H7 (cell line): ENCODE measurements around the gene NBEAL2. TPM values are rescaled to one million over a fixed set of nuclear protein-coding genes. Genes with fewer than 3 reads are reported as not detected.

Experiments
- DNase-seq: peaks from one replicate; pipeline ENCODE4 v3.0.0; 2012
- H3K27me3 ChIP-seq: 2 replicates; pipeline ENCODE4 v1.6.0; 2011; ENCODE audit warnings: mild to moderate bottlenecking, low read length; ENCODE audit not compliant: control insufficient read depth, insufficient read depth
- H3K36me3 ChIP-seq: replicated peaks from 2 replicates; pipeline ENCODE4 v1.5.1; 2011; ENCODE audit warnings: low read length; ENCODE audit not compliant: control insufficient read depth, insufficient read depth
- H3K4me3 ChIP-seq: 2 replicates; pipeline ENCODE4 v1.5.1; 2011; ENCODE audit warnings: low read depth, mild to moderate bottlenecking, control low read depth, low read length, moderate library complexity; ENCODE audit not compliant: insufficient read depth
- total RNA-seq: library from RNA; depleted of rRNA; stranded (reverse); fragments of >200 nt; shearing (Covaris generic); gene quantifications from 2 replicates; pipeline ENCODE4 v1.2.3, GENCODE V29; 2014

Gene NBEAL2
- total RNA-seq, 1 experiment from 2014 or later = 51.6 TPM

GRCh38 chr3:46950177-46950576, 29.3 kb upstream of the NBEAL2 start:
- no peak overlapping the region for H3K4me3 ChIP-seq
- DNase-seq = no peak
- no peaks in the 10 kb centered on the region for H3K27me3 ChIP-seq
- peaks cover 4% of the 10 kb centered on the region for H3K36me3 ChIP-seq

- Histone ChIP-seq H3K36me3 (peaks cover 4% of the 10 kb centered on the region), H3K4me3 (no peak overlapping the region)
- no peak for DNase-seq
These were observed 28.7 kb upstream of the NBEAL2 start for GRCh38 chr3:46950650-46951241.

GRCh38 chr3:46952813-46953212, 26.7 kb upstream of the NBEAL2 start:
- H3K4me3 ChIP-seq = no peak overlapping the region
- no peak for DNase-seq
- peaks cover 1% of the 10 kb centered on the region for H3K36me3 ChIP-seq
- H3K27me3 ChIP-seq = no peaks in the 10 kb centered on the region

More at GRCh38 chr3:46950650-46951241, 28.7 kb upstream of the NBEAL2 start:
- no peaks in the 10 kb centered on the region for H3K27me3 ChIP-seq

- no peak for DNase-seq
- Histone ChIP-seq H3K4me3 (no peak overlapping the region), H3K36me3 (no peaks in the 10 kb centered on the region), H3K27me3 (no peaks in the 10 kb centered on the region)
These were observed 26.0 kb upstream of the NBEAL2 start for GRCh38 chr3:46953234-46954010.

GRCh38 chr3:46954178-46954577, 25.3 kb upstream of the NBEAL2 start:
- no peak overlapping the region for H3K4me3 ChIP-seq
- no peaks in the 10 kb centered on the region for H3K36me3 ChIP-seq
- H3K27me3 ChIP-seq = no peaks in the 10 kb centered on the region
- no peak for DNase-seq

GRCh38 chr3:46955157-46955556, 24.3 kb upstream of the NBEAL2 start:
- H3K36me3 ChIP-seq = no peaks in the 10 kb centered on the region
- no peak for DNase-seq
- H3K27me3 ChIP-seq = no peaks in the 10 kb centered on the region
- no peak overlapping the region for H3K4me3 ChIP-seq

- no peak overlapping the region for H3K4me3 ChIP-seq
- no peaks in the 10 kb centered on the region for H3K27me3 ChIP-seq
- no peak for DNase-seq
- no peaks in the 10 kb centered on the region for H3K36me3 ChIP-seq
These were observed 23.6 kb upstream of the NBEAL2 start for GRCh38 chr3:46955801-46956259.

- H3K27me3 ChIP-seq = no peaks in the 10 kb centered on the region
- no peaks in the 10 kb centered on the region for H3K36me3 ChIP-seq
- no peak overlapping the region for H3K4me3 ChIP-seq
- DNase-seq = no peak
These were observed 22.2 kb upstream of the NBEAL2 start for GRCh38 chr3:46957092-46957820.

GRCh38 chr3:46958467-46959160, 20.9 kb upstream of the NBEAL2 start:
- no peak for DNase-seq
- Histone ChIP-seq H3K27me3 (no peaks in the 10 kb centered on the region), H3K36me3 (no peaks in the 10 kb centered on the region), H3K4me3 (no peak overlapping the region)

- no peak for DNase-seq
- Histone ChIP-seq H3K27me3 (no peaks in the 10 kb centered on the region), H3K4me3 (no peak overlapping the region), H3K36me3 (no peaks in the 10 kb centered on the region)
These were observed 20.3 kb upstream of the NBEAL2 start for GRCh38 chr3:46959161-46959511.

- no peaks in the 10 kb centered on the region for H3K36me3 ChIP-seq
- H3K27me3 ChIP-seq = no peaks in the 10 kb centered on the region
- no peak overlapping the region for H3K4me3 ChIP-seq
- no peak for DNase-seq
These were observed 19.3 kb upstream of the NBEAL2 start for GRCh38 chr3:46960081-46960701.

GRCh38 chr3:46960835-46961234, 18.6 kb upstream of the NBEAL2 start:
- Histone ChIP-seq H3K4me3 (no peak overlapping the region), H3K27me3 (no peaks in the 10 kb centered on the region), H3K36me3 (0 out of 2 replicates have a peak, but pooled peaks cover 1% of the 10 kb centered on the region)
- DNase-seq = no peak

- DNase-seq = no peak
- 0 out of 2 replicates have a peak, but pooled peaks cover 1% of the 10 kb centered on the region for H3K36me3 ChIP-seq
- H3K27me3 ChIP-seq = no peaks in the 10 kb centered on the region
- H3K4me3 ChIP-seq = no peak overlapping the region
These were observed 17.0 kb upstream of the NBEAL2 start for GRCh38 chr3:46962427-46962826.

GRCh38 chr3:46962990-46963389, 16.5 kb upstream of the NBEAL2 start:
- DNase-seq = no peak
- H3K4me3 ChIP-seq = no peak overlapping the region

More at GRCh38 chr3:46962990-46963389, 16.5 kb upstream of the NBEAL2 start:
- Histone ChIP-seq H3K36me3 (0 out of 2 replicates have a peak, but pooled peaks cover 1% of the 10 kb centered on the region), H3K27me3 (no peaks in the 10 kb centered on the region)
